MM.1S (cell line): Measurements from ENCODE around the gene ELP2.

Experiments used
- DNase-seq: peaks from one replicate; pipeline ENCODE4 v3.0.0-alpha.2; 2015
- H2AFZ ChIP-seq: fragments of 300-600 bp; sonication (generic); 2 replicates; pipeline ENCODE4 v1.6.0; 2016; ENCODE audit warnings: antibody characterized with exemption, low read length
- H3F3A ChIP-seq: fragments of 300-600 bp; sonication (generic); 2 replicates; pipeline ENCODE4 v1.6.1; 2016; ENCODE audit warnings: mild to moderate bottlenecking, antibody characterized with exemption, low read length, moderate library complexity, mixed read lengths; ENCODE audit not compliant: insufficient read depth
- H3K27ac ChIP-seq: fragments of 300-600 bp; sonication (generic); 2 replicates; pipeline ENCODE4 v1.5.1; 2016; ENCODE audit warnings: mild to moderate bottlenecking, low read length
- H3K27me3 ChIP-seq: fragments of 300-600 bp; sonication (generic); replicated peaks from 2 replicates; pipeline ENCODE4 v1.6.0; 2016; ENCODE audit warnings: low read length; ENCODE audit not compliant: insufficient read depth
- H3K36me3 ChIP-seq: fragments of 300-600 bp; sonication (generic); replicated peaks from 2 replicates; pipeline ENCODE4 v1.6.1; 2016; ENCODE audit warnings: mild to moderate bottlenecking, low read length, mixed read lengths; ENCODE audit not compliant: insufficient read depth
- H3K4me1 ChIP-seq: fragments of 300-600 bp; sonication (generic); 2 replicates; pipeline ENCODE4 v1.6.1; 2016; ENCODE audit warnings: low read length, mixed read lengths
- H3K4me2 ChIP-seq: fragments of 300-600 bp; sonication (generic); 2 replicates; pipeline ENCODE4 v1.6.0; 2016; ENCODE audit warnings: low read depth, low read length
- H3K4me3 ChIP-seq: fragments of 300-600 bp; sonication (generic); 2 replicates; pipeline ENCODE4 v1.5.1; 2016; ENCODE audit warnings: low read length, mixed read lengths
- H3K79me2 ChIP-seq: fragments of 300-600 bp; sonication (generic); 2 replicates; pipeline ENCODE4 v1.6.1; 2016; ENCODE audit warnings: mixed run types, low read length, mixed read lengths
- H3K9ac ChIP-seq: fragments of 300-600 bp; sonication (generic); 2 replicates; pipeline ENCODE4 v1.6.1; 2016; ENCODE audit warnings: low read length, mixed read lengths
- H3K9me2 ChIP-seq: fragments of 300-600 bp; sonication (generic); replicated peaks from 2 replicates; pipeline ENCODE4 v1.6.1; 2016; ENCODE audit warnings: mild to moderate bottlenecking, low read length, mixed read lengths; ENCODE audit not compliant: insufficient read depth
- H3K9me3 ChIP-seq: fragments of 300-600 bp; sonication (generic); replicated peaks from 2 replicates; pipeline ENCODE4 v1.6.1; 2016; ENCODE audit warnings: mild to moderate bottlenecking, low read length, mixed read lengths; ENCODE audit not compliant: insufficient read depth
- H4K20me1 ChIP-seq: fragments of 300-600 bp; sonication (generic); 2 replicates; pipeline ENCODE4 v1.6.1; 2016; ENCODE audit warnings: mild to moderate bottlenecking, low read length, moderate library complexity, mixed read lengths; ENCODE audit not compliant: insufficient read depth
- CTCF ChIP-seq: fragments of 300-600 bp; sonication (generic); IDR thresholded peaks from 2 replicates; pipeline ENCODE4 v1.5.1; 2016; ENCODE audit warnings: antibody characterized with exemption, low read length, mixed read lengths
- EZH2 ChIP-seq: fragments of 300-600 bp; sonication (generic); optimal IDR thresholded peaks from 2 replicates; pipeline ENCODE3; 2017; ENCODE audit warnings: low read depth, mild to moderate bottlenecking, antibody characterized with exemption, low read length, mixed read lengths
- EZH2phosphoT487 ChIP-seq: fragments of 300-600 bp; sonication (generic); IDR thresholded peaks from 2 replicates; pipeline ENCODE4 v1.6.1; 2018; ENCODE audit warnings: antibody characterized with exemption, low read length

Gene ELP2

GRCh38 chr18:36195427-36196122 lies 65.9 kb downstream of the ELP2 start:
- no peak for DNase-seq
- Histone ChIP-seq H2AFZ (no peak overlapping the region), H3K27me3 (no peaks in the 10 kb centered on the region), H3K4me1 (0 out of 2 replicates have a peak, but pooled peaks cover 9% of the 10 kb centered on the region), H3K4me3 (no peak overlapping the region), H4K20me1 (no peaks in the 10 kb centered on the region), H3K9ac (no peak overlapping the region), H3K9me2 (no peaks in the 10 kb centered on the region), H3K36me3 (no peaks in the 10 kb centered on the region), H3F3A (no peaks in the 10 kb centered on the region), H3K27ac (no peak overlapping the region), H3K4me2 (no peak overlapping the region), H3K9me3 (no peaks in the 10 kb centered on the region), H3K79me2 (no peaks in the 10 kb centered on the region)
- TF ChIP-seq EZH2 (no peak), CTCF (no peak), EZH2phosphoT487 (no peak)

- Histone ChIP-seq H3K36me3 (no peaks in the 10 kb centered on the region), H4K20me1 (no peaks in the 10 kb centered on the region), H3K4me2 (no peak overlapping the region)
Measured at GRCh38 chr18:36196238-36196995, 66.7 kb downstream of the ELP2 start.

GRCh38 chr18:36197511-36198166 lies 67.9 kb downstream of the ELP2 start:
- no peak overlapping the region for H2AFZ ChIP-seq
- TF ChIP-seq EZH2phosphoT487, result no peak
- TF ChIP-seq EZH2, result no peak
- TF ChIP-seq CTCF, result no peak
- no peak for DNase-seq
- no peaks in the 10 kb centered on the region for H3K27me3 ChIP-seq
- no peaks in the 10 kb centered on the region for H4K20me1 ChIP-seq
- no peaks in the 10 kb centered on the region for H3K9me2 ChIP-seq
- H3K27ac ChIP-seq, result no peak overlapping the region
- no peak overlapping the region for H3K4me3 ChIP-seq
- H3K9ac ChIP-seq, result no peak overlapping the region
- 0 out of 2 replicates have a peak, but pooled peaks cover 9% of the 10 kb centered on the region for H3K4me1 ChIP-seq
- H3K36me3 ChIP-seq, result no peaks in the 10 kb centered on the region
- H3K4me2 ChIP-seq, result no peak overlapping the region
- H3F3A ChIP-seq, result no peaks in the 10 kb centered on the region
- no peaks in the 10 kb centered on the region for H3K9me3 ChIP-seq
- H3K79me2 ChIP-seq, result no peaks in the 10 kb centered on the region

More at GRCh38 chr18:36196238-36196995, 66.7 kb downstream of the ELP2 start:
- TF ChIP-seq CTCF, result no peak
- TF ChIP-seq EZH2, result no peak
- TF ChIP-seq EZH2phosphoT487, result no peak
- H3K4me3 ChIP-seq, result no peak overlapping the region
- H3K4me1 ChIP-seq, result 0 out of 2 replicates have a peak, but pooled peaks cover 9% of the 10 kb centered on the region
- H3F3A ChIP-seq, result no peaks in the 10 kb centered on the region
- no peaks in the 10 kb centered on the region for H3K27me3 ChIP-seq
- no peaks in the 10 kb centered on the region for H3K9me3 ChIP-seq
- no peaks in the 10 kb centered on the region for H3K9me2 ChIP-seq
- no peak overlapping the region for H3K9ac ChIP-seq
- H2AFZ ChIP-seq, result no peak overlapping the region
- DNase-seq, result no peak
- H3K79me2 ChIP-seq, result no peaks in the 10 kb centered on the region
- no peak overlapping the region for H3K27ac ChIP-seq
